HG03097 (cell line): ENCODE results near the gene PTEN.

ENCODE experiments used
- ATAC-seq: cut with Tn5 transposase; IDR thresholded peaks from one replicate; pipeline ENCODE4 v1.9.1; 2021; ENCODE audit not compliant: unreplicated experiment, low FRiP score

PTEN gene

GRCh38 chr10:87961314-87961713 lies 97.9 kb downstream of the PTEN start:
- ATAC-seq: no peak

GRCh38 chr10:87966459-87966858 lies 103.0 kb downstream of the PTEN start:
- ATAC-seq: no peak

GRCh38 chr10:87973635-87974034 lies 110.2 kb downstream of the PTEN start:
- ATAC-seq: no peak

GRCh38 chr10:87974130-87974529 lies 110.7 kb downstream of the PTEN start:
- ATAC-seq: no peak

GRCh38 chr10:87974769-87975168 lies 111.3 kb downstream of the PTEN start:
- ATAC-seq: no peak

GRCh38 chr10:87976101-87976743 lies 112.8 kb downstream of the PTEN start:
- no peak for ATAC-seq

- no peak for ATAC-seq
These were observed 114.7 kb downstream of the PTEN start for GRCh38 chr10:87978166-87978565.

GRCh38 chr10:87979847-87980246 lies 116.4 kb downstream of the PTEN start:
- ATAC-seq: no peak

- ATAC-seq: no peak
These were observed 120.3 kb downstream of the PTEN start for GRCh38 chr10:87983716-87984115.

GRCh38 chr10:87987206-87987605 lies 123.8 kb downstream of the PTEN start:
- ATAC-seq: no peak

GRCh38 chr10:87991946-87992345 lies 128.5 kb downstream of the PTEN start:
- no peak for ATAC-seq

- ATAC-seq: no peak
These were observed 141.0 kb downstream of the PTEN start for GRCh38 chr10:88004451-88004850.

GRCh38 chr10:88006261-88006660 lies 142.8 kb downstream of the PTEN start:
- no peak for ATAC-seq

GRCh38 chr10:88008866-88009470 lies 145.5 kb downstream of the PTEN start:
- no peak for ATAC-seq

GRCh38 chr10:88012641-88013040 lies 149.2 kb downstream of the PTEN start:
- no peak for ATAC-seq

GRCh38 chr10:88017781-88018180 lies 154.4 kb downstream of the PTEN start:
- ATAC-seq: no peak

GRCh38 chr10:88019753-88020152 lies 156.3 kb downstream of the PTEN start:
- no peak for ATAC-seq
